Measurements from ENCODE around the gene LBHD2.
"Not testable (repeated sequence)": the region's sequence is repeated elsewhere in the genome, so short reads cannot be mapped to it uniquely, and the experiment has no call there.

DNA sequence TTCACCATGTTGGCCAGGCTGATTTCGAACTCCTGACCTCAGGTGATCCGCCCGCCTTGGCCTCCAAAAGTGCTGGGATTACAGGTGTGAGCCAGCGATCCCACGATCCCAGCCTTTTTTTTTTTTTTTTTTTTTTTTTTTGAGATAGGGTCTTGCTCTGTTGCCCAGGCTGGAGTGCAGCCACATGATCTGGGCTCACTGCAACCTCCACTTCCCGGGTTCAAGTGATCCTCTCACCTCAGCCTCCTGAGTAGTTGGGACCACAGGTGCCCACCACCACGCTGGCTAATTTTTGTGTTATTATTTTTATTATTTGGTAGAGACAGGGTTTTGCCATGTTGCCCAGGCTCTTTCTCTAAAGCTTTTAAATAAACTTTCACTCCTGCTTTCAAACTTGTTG lies 33.5 kb downstream of the LBHD2 start:
- TF ChIP-seq, protein P1, sequence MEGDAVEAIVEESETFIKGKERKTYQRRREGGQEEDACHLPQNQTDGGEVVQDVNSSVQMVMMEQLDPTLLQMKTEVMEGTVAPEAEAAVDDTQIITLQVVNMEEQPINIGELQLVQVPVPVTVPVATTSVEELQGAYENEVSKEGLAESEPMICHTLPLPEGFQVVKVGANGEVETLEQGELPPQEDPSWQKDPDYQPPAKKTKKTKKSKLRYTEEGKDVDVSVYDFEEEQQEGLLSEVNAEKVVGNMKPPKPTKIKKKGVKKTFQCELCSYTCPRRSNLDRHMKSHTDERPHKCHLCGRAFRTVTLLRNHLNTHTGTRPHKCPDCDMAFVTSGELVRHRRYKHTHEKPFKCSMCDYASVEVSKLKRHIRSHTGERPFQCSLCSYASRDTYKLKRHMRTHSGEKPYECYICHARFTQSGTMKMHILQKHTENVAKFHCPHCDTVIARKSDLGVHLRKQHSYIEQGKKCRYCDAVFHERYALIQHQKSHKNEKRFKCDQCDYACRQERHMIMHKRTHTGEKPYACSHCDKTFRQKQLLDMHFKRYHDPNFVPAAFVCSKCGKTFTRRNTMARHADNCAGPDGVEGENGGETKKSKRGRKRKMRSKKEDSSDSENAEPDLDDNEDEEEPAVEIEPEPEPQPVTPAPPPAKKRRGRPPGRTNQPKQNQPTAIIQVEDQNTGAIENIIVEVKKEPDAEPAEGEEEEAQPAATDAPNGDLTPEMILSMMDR (IDR thresholded peaks at IDR 0.05), result not testable (repeated sequence)
- TF ChIP-seq POLR2AphosphoS5, POLR2A (IDR thresholded peaks at IDR 0.05): not testable (repeated sequence)
